D721Med (cell line): ENCODE results near the gene DGKZ.

ENCODE experiments used
- DNase-seq: peaks from one replicate; pipeline ENCODE4 v3.0.0; 2011; ENCODE audit warnings: low spot score; ENCODE audit not compliant: insufficient read length
- FAIRE-seq: peaks from 2 replicates; lab custom pipeline; 2011; peaks lifted over from hg19 to GRCh38; lab: Jason Lieb, UNC
- CTCF ChIP-seq: IDR thresholded peaks from 2 replicates; pipeline ENCODE4 v1.5.1; 2012; ENCODE audit warnings: mild to moderate bottlenecking, control low read depth; ENCODE audit not compliant: insufficient read depth; ENCODE audit errors: missing control alignments

Gene DGKZ

DNA sequence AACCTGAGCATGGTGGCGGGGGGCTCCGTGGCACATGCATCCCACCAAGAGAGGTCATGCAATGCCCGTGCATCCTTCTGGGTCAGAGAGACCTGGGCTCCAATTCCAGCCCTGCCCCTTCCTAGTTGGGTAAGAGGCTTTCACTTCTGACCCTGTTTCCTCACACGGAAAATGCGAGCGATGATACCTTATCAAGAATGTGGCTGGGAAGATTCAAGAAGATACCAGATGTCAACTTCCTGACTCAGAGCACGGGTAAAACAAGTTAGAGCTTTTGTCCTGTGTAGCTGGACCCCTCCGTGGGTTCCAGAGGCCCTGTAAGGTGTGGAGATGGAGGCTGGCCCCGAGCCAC lies 8.7 kb upstream of the DGKZ start:
- FAIRE-seq (no peak), DNase-seq (no peak)
- no peak for TF ChIP-seq CTCF

- FAIRE-seq (no peak), DNase-seq (no peak)
- TF ChIP-seq CTCF: no peak
Measured at GRCh38 chr11:46338988-46339666, 8.1 kb upstream of the DGKZ start.

DNA sequence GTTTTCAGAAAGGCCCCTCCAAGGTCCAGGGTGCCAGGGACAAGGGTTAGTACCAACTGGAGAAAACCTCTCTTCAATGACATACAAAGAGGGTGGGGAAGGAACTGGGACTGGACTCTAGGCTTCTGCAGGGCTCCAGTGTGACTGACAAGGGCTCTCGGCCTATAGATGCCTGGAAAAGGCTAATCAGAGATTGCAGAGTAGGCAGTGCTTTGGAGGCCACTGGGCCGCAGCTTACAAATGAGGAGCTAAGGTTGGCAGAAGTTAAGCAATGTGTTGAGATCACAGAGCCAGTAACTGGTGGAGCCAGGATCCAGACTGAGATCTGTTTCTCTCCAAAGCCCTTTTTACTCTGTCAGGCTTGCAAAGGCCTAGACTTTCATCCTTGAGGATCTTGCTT lies 7.4 kb upstream of the DGKZ start:
- FAIRE-seq: no peak

DNA sequence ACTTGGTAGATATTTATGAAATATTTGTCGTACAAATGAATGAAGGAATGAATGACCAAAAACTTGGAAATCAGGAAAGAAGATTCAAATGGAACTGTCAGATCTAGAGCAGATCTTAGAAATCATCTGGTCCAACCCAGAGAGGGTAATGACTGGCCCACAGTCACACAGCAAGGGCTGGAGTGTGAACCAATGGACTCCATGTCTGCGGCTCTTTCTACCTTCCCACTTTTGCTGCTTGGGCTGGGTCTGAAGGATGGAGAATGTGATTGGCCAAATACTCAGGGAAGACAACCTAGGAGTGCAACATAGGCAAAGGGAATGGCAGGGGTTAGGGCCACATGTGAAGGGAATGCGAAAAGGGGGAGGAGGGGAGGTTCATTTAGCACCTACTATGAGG lies 5.8 kb upstream of the DGKZ start:
- TF ChIP-seq CTCF: no peak
- DNase-seq (no peak), FAIRE-seq (no peak)

More for the DNA sequence above, 7.4 kb upstream of the DGKZ start:
- no peak for TF ChIP-seq CTCF
- DNase-seq: no peak

DNA sequence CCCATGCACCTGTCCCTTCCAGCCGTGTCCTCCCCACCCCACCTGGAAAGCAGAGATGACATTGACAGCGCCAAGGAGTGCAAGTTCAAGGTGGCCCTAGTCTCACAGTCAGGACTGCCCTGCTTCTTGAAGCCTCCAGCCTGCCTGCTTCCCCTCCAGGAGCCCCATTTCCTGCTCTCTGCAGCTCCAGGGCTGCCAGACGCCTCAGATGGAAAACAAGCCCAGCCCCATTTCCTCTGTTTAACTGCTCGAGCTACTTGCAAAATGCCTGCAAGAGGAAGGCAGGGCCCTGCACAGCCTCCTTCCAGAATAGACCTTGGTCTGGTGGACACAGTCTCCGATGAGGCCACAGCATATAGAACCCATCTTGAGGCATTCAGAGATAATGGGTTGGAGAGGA lies 5.0 kb upstream of the DGKZ start:
- TF ChIP-seq CTCF: no peak
- FAIRE-seq (no peak), DNase-seq (no peak)

GRCh38 chr11:46343520-46343919 lies 3.7 kb upstream of the DGKZ start:
- FAIRE-seq: no peak
- TF ChIP-seq CTCF: no peak
- no peak for DNase-seq

DNA sequence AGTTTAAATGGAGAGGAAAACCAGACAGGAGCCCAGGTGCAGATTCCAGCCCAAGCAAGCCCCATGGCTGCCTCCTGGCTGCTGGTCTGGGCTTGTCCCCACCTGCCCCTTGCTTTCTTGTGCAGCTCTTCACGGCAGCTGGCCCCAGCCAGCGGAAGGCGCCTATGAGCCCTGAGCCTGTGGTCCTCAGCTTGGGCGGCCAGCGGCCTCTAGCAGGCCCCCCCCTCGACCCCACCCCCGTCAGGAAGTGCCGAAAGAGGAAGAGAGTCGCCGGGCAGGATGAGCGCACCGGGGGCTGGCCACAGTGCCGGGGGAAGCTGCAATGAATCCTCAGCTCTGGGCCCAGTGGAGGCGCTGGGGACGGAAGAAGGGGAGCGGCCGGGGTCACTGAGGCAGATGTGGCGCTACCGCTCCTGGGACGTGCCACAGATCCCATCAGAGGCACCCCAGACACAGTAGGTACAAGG lies 2.1 kb upstream of the DGKZ start:
- no peak for TF ChIP-seq CTCF
- FAIRE-seq: no peak
- no peak for DNase-seq
